ENCODE results near the gene GBP2. TPM values are rescaled to one million over a fixed set of nuclear protein-coding genes. Genes with fewer than 3 reads are reported as not detected.

Gene GBP2
- total and polyA plus RNA-seq, 2 of the 4 experiments (the other 2 are of a cell fraction): 8.2 to 17.7 TPM

DNA sequence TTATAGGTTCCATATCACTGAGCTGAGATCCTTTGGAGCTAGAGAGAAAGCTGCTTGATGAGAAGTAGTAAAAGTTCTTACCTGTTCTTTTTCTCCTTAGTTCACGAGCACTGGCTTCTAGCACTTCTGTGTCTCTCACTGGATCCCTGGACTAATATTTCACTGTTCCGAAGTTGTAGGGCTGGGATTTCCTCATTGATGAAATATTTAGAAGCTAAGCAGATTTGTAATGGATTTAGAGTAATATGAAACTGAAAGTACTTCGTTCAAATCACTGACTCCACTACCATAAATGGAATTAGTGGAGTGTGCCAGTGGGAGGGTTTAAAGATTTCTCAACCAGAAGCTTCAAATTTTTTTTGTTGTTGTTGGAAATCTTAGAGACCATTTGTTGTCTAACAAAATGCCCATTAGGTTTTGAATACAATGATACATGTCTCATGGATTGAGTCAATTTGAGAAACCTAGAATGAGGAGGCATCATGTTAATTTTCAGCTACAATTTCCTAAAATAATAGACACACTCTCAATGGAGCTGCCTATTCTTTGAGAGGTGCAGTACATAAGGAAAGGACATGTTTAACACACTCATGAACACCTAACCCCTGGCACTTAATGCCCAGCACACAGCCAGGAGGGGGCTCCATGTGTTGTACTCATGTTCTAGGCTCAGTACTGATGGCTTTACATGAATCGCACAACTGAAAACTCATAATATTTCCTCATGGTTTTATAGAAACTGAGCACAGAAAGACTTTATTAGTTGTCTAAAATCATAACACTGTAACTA is 60.6 kb downstream of the GBP2 start, which contains the start of gene GBP1:
Gene GBP1 (minus strand): TSS at position 130 of the 790 bp plus-strand sequence. CDS start 1,974 bp downstream, outside the sequence.
- H3K79me1 ChIP-seq (ENCODE audit: low read depth in 1 of 2, low read length in 2 of 2): peaks cover 2 to 14% of the 10 kb centered on the region in 2 experiments; a peak in 2 of 4 replicates
- in situ Hi-C loops (cut with MboI; ENCODE audit: low sequenced_read_pairs): no loop called here
- H3K9me1 ChIP-seq (ENCODE audit: insufficient read depth, low read length): peaks cover 3% of the 10 kb centered on the region; the same call in 1 of the 2 replicates
- peak within 1 kb of the TSS; percentile 87 for H2BK5ac ChIP-seq (ENCODE audit: low read depth, low read length, poor library complexity, severe bottlenecking)
- peak within 1 kb of the TSS; percentile 100 for H3K18ac ChIP-seq (ENCODE audit: low read depth, low read length)
- H3K4me3 ChIP-seq (ENCODE audit: insufficient read depth, low read depth, low read length): peak within 1 kb of the TSS; percentile 98
- peak within 1 kb of the TSS; percentile 99 for H3K4me2 ChIP-seq (ENCODE audit: low read depth, low read length)
- H3K4me1 ChIP-seq (ENCODE audit: control insufficient read depth, insufficient read depth, low read length): peaks cover 5% of the 10 kb centered on the region
- peaks cover 4% of the 10 kb centered on the region for H3K36me3 ChIP-seq (ENCODE audit: control insufficient read depth, insufficient read depth, low read length)
- BruUV-seq (replicated peaks): no TSS peak
- peak within 1 kb of the TSS; percentile 100 for H4K5ac ChIP-seq (ENCODE audit: low read depth, low read length)
- H4K8ac ChIP-seq (ENCODE audit: low read depth in 2 of 2, low read length in 2 of 2): peak within 1 kb of the TSS; percentile 75 to 97
- peak within 1 kb of the TSS; percentile 100 for H3K9ac ChIP-seq (ENCODE audit: low read depth, low read length)
- peak within 1 kb of the TSS; percentile 45 for H2AK9ac ChIP-seq (replicated peaks; ENCODE audit: low read depth, low read length, poor library complexity)
- ChIA-PET POLR2A (ENCODE audit: unreplicated experiment) (interaction anchor here (0.6 to 1.2 kb wide), 6 partner anchors 9 to 543 kb away, joined by 3 to 6 read pairs (median 4); partner anchors contain the start of gene GBP2), CTCF (interaction anchor here (0.8 to 1.3 kb wide), 3 partner anchors 23 to 81 kb away, joined by 3 to 5 read pairs (median 4); no protein-coding TSS in a partner anchor)
- ATAC-seq (ENCODE audit: low read depth) (peak; percentile 79), DNase-seq (peak; percentile 88)
- no peaks in the 10 kb centered on the region for H3K9me3 ChIP-seq (ENCODE audit: control insufficient read depth, insufficient read depth, low read length)
- peak within 1 kb of the TSS; percentile 90 for H4K91ac ChIP-seq (ENCODE audit: insufficient read depth, low read depth, low read length)
- H3K27ac ChIP-seq (ENCODE audit: insufficient read depth, low read length): peak within 1 kb of the TSS; percentile 100
- peak within 1 kb of the TSS; percentile 95 for H2BK120ac ChIP-seq (ENCODE audit: low read depth, low read length)
- H3K56ac ChIP-seq (ENCODE audit: extremely low read depth, insufficient read depth, low read length): peak within 1 kb of the TSS; percentile 99
- intact Hi-C loops (cut with micrococcal nuclease): loop anchor here (1.0 to 2.0 kb wide), 2 partner anchors 43 to 64 kb away; partner anchors contain the start of gene GBP3
- H3K4ac ChIP-seq (ENCODE audit: low read depth, low read length): peak within 1 kb of the TSS; percentile 98
- peak within 1 kb of the TSS; percentile 100 for H2BK15ac ChIP-seq (ENCODE audit: low read depth, low read length)
- H3K27me3 ChIP-seq (ENCODE audit: control insufficient read depth, insufficient read depth, low read length): no peaks in the 10 kb centered on the region
- peak within 1 kb of the TSS; percentile 83 for H2AFZ ChIP-seq (replicated peaks; ENCODE audit: low read length, poor library complexity)
- no CpG with 5 or more reads among the region's 4 CpGs for WGBS, 2 experiments (ENCODE audit: extremely low coverage in 2 of 2, insufficient read length in 1 of 2)
- dilution Hi-C loops (cut with HindIII; ENCODE audit: low sequenced_read_pairs, unreplicated experiment): no loop called here
- peak within 1 kb of the TSS; percentile 97 for H3K14ac ChIP-seq (replicated peaks; ENCODE audit: low read depth, low read length)
- H2AK5ac ChIP-seq (ENCODE audit: low read depth, low read length): peak within 1 kb of the TSS; percentile 93
- peak within 1 kb of the TSS; percentile 98 for H3K23ac ChIP-seq (ENCODE audit: low read depth, low read length)
- peak within 1 kb of the TSS; percentile 97 for H2BK20ac ChIP-seq (ENCODE audit: low read depth, low read length)
- TF ChIP-seq MXI1 (IDR thresholded peaks at IDR 0.05; ENCODE audit: borderline replicate concordance, low read depth, low read length): no peak
- TF ChIP-seq CEBPB (IDR thresholded peaks at IDR 0.05; ENCODE audit: low read depth, low read length): peak; percentile 56
- no peak for TF ChIP-seq SMC3 (IDR thresholded peaks at IDR 0.05; ENCODE audit: low read depth, low read length)
- TF ChIP-seq, protein P1, sequence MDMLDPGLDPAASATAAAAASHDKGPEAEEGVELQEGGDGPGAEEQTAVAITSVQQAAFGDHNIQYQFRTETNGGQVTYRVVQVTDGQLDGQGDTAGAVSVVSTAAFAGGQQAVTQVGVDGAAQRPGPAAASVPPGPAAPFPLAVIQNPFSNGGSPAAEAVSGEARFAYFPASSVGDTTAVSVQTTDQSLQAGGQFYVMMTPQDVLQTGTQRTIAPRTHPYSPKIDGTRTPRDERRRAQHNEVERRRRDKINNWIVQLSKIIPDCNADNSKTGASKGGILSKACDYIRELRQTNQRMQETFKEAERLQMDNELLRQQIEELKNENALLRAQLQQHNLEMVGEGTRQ (IDR thresholded peaks at IDR 0.05; ENCODE audit: low read depth, low read length): no peak
- no peak for TF ChIP-seq RCOR1 (IDR thresholded peaks at IDR 0.05; ENCODE audit: insufficient replicate concordance, low read length)
- TF ChIP-seq FOS (IDR thresholded peaks at IDR 0.05; ENCODE audit: low read depth, low read length): no peak
- no peak for TF ChIP-seq NFE2L2 (IDR thresholded peaks at IDR 0.05; ENCODE audit: low read depth, low read length)
- TF ChIP-seq POLR2A (IDR thresholded peaks at IDR 0.05; ENCODE audit: low read depth, low read length): peak; percentile 40; the same call in 1 of the 2 replicates
- TF ChIP-seq RAD21 (IDR thresholded peaks at IDR 0.05; ENCODE audit: low read length): no peak
- TF ChIP-seq CHD1 (IDR thresholded peaks at IDR 0.05; ENCODE audit: low read depth, low read length): no peak
- TF ChIP-seq BHLHE40 (IDR thresholded peaks at IDR 0.05; ENCODE audit: low read depth, low read length): no peak
- no peaks in the 10 kb centered on the region for H4K20me1 ChIP-seq (ENCODE audit: insufficient read depth, low read length)

Data from IMR-90 (cell line).